Endothelial cell of umbilical vein (primary cell): ENCODE data around the gene THBD. TPM values are rescaled to one million over a fixed set of nuclear protein-coding genes. Genes with fewer than 3 reads are reported as not detected.

ENCODE experiments used
- BruUV-seq: library from RNA; stranded (reverse); fragments of 400-500 nt; replicated peaks from 2 replicates; lab custom pipeline; 2021; lab: Mats Ljungman, UMichigan
- CTCF ChIA-PET: fragments of 300-600, 350-600 bp; sonication (Branson Sonifier 250); formaldehyde crosslinking; loops from one replicate; lab custom pipeline; 2021; ENCODE audit warnings: antibody characterized with exemption, inconsistent platforms; lab: Charles Lee
- POLR2A ChIA-PET: fragments of 300-600, 350-600 bp; sonication (Branson Sonifier 250); formaldehyde crosslinking; loops from one replicate; lab custom pipeline; 2021; ENCODE audit warnings: antibody characterized with exemption, inconsistent platforms; lab: Charles Lee
- DNase-seq: peaks from one replicate; pipeline ENCODE4 v3.0.0-alpha.2; 2011; ENCODE audit warnings: low read depth, low spot score
- FAIRE-seq: peaks from 2 replicates; lab custom pipeline; 2011; peaks lifted over from hg19 to GRCh38; lab: Jason Lieb, UNC
- H2AFZ ChIP-seq: 2 replicates; pipeline ENCODE4 v1.6.0; 2012; ENCODE audit warnings: low read depth, low read length, control low read depth, inconsistent platforms
- H3K27ac ChIP-seq: 2 replicates; pipeline ENCODE4 v1.5.1; 2011; ENCODE audit warnings: low read depth, mild to moderate bottlenecking, control low read depth, low read length, moderate library complexity; ENCODE audit not compliant: insufficient read depth
- H3K27me3 ChIP-seq, 2 experiments: 2 replicates each; pipeline versions ENCODE4 v1.6.0 to v1.6.1; 2011; ENCODE audit warnings: low read length in 2 of 2, mixed read lengths in 1 of 2; ENCODE audit not compliant: control insufficient read depth in 2 of 2, insufficient read depth in 2 of 2
- H3K36me3 ChIP-seq, 2 experiments: 2 replicates in 1 of 2; 3 replicates in 1 of 2; pipeline ENCODE4 v1.5.1; 2011; ENCODE audit warnings: low read length in 2 of 2, mild to moderate bottlenecking in 1 of 2, moderate library complexity in 1 of 2; ENCODE audit not compliant: control insufficient read depth in 2 of 2, insufficient read depth in 2 of 2; ENCODE audit errors: extremely low read depth in 1 of 2
- H3K4me1 ChIP-seq: 3 replicates; pipeline ENCODE4 v1.5.1; 2011; ENCODE audit warnings: mild to moderate bottlenecking, low read length; ENCODE audit not compliant: control insufficient read depth, insufficient read depth; ENCODE audit errors: extremely low read depth
- H3K4me2 ChIP-seq: 2 replicates; pipeline ENCODE4 v1.6.1; 2011; ENCODE audit warnings: low read length, control low read depth, mixed read lengths; ENCODE audit not compliant: insufficient read depth
- H3K4me3 ChIP-seq, 3 experiments: fragments of 200-600 bp in 1 of 3; sonication (generic), shearing (Covaris generic) in 1 of 3; replicated peaks in 1 of 3; 2 replicates each; pipeline ENCODE4 v1.5.1; 2011 to 2016; ENCODE audit warnings: control low read depth in 3 of 3, low read length in 3 of 3, mild to moderate bottlenecking in 2 of 3, inconsistent platforms in 1 of 3, low read depth in 1 of 3, moderate library complexity in 1 of 3; ENCODE audit not compliant: insufficient read depth in 1 of 3
- H3K79me2 ChIP-seq: 2 replicates; pipeline ENCODE4 v1.6.0; 2012; ENCODE audit warnings: low read length, inconsistent platforms; ENCODE audit not compliant: control insufficient read depth, insufficient read depth
- H3K9ac ChIP-seq: replicated peaks from 2 replicates; pipeline ENCODE3; 2011; ENCODE audit warnings: low read length, control low read depth; ENCODE audit not compliant: insufficient read depth; ENCODE audit errors: extremely low read depth
- H3K9me1 ChIP-seq: replicated peaks from 3 replicates; pipeline ENCODE4 v1.6.0; 2011; ENCODE audit warnings: mild to moderate bottlenecking, low read length; ENCODE audit not compliant: control insufficient read depth, insufficient read depth; ENCODE audit errors: extremely low read depth
- H3K9me3 ChIP-seq: replicated peaks from 2 replicates; pipeline ENCODE4 v1.5.1; 2012; ENCODE audit warnings: low read length, inconsistent platforms; ENCODE audit not compliant: control insufficient read depth, insufficient read depth
- H4K20me1 ChIP-seq: replicated peaks from 2 replicates; pipeline ENCODE3; 2011; ENCODE audit warnings: mild to moderate bottlenecking, low read length; ENCODE audit not compliant: control insufficient read depth, insufficient read depth; ENCODE audit errors: extremely low read depth
- EZH2 ChIP-seq: IDR thresholded peaks from 2 replicates; pipeline ENCODE4 v1.6.1; 2012; ENCODE audit warnings: borderline replicate concordance, low read depth, mild to moderate bottlenecking, moderate library complexity, low read length, inconsistent platforms; ENCODE audit not compliant: severe bottlenecking
- FOS ChIP-seq: IDR thresholded peaks from 2 replicates; pipeline ENCODE4 v1.6.1; 2011; ENCODE audit warnings: mild to moderate bottlenecking, low read length, moderate library complexity, borderline replicate concordance; ENCODE audit not compliant: insufficient read depth
- GATA2 ChIP-seq: IDR thresholded peaks from 2 replicates; pipeline ENCODE4 v1.7.0; 2011; ENCODE audit warnings: low read depth, mild to moderate bottlenecking, moderate library complexity, mixed read lengths, low read length; ENCODE audit not compliant: insufficient read length, insufficient read depth
- JUN ChIP-seq: IDR thresholded peaks from 2 replicates; pipeline ENCODE4 v1.6.1; 2011; ENCODE audit warnings: borderline replicate concordance, low read depth; ENCODE audit not compliant: insufficient read length, insufficient read depth
- MYC ChIP-seq: IDR thresholded peaks from one replicate; pipeline ENCODE4 v1.6.1; 2011; ENCODE audit warnings: mild to moderate bottlenecking, low read depth, low read length
- POLR2A ChIP-seq: IDR thresholded peaks from 2 replicates; pipeline ENCODE4 v1.6.1; 2012; ENCODE audit warnings: low read depth, mild to moderate bottlenecking, control low read depth, low read length
- POLR2AphosphoS5 ChIP-seq: IDR thresholded peaks from 2 replicates; pipeline ENCODE4 v1.6.1; 2012; ENCODE audit warnings: low read depth, mild to moderate bottlenecking, control low read depth, low read length, moderate library complexity; ENCODE audit not compliant: insufficient read depth
- dilution Hi-C: fragments of 300-500 bp; cut with MboI; formaldehyde crosslinking; loops from one replicate; pipeline ENCODE4 v1.15.0; 2019; ENCODE audit warnings: low sequenced_read_pairs; ENCODE audit not compliant: extremely low pct_ligation_motif_present
- intact Hi-C: fragments of 100-400 bp; cut with micrococcal nuclease; formaldehyde crosslinking; loops from one replicate; pipeline ENCODE4 v1.10.0; 2022
- polyA plus RNA-seq, 4 experiments: library from polyadenylated mRNA; depleted of rRNA in 3 of 4; stranded (reverse) in 3 of 4; unstranded in 1 of 4; fragments of >200 nt; gene quantifications; 2 replicates each; pipeline versions ENCODE4 v1.2.1 to v1.2.3, GENCODE V29; 2011 to 2012; ENCODE audit warnings: missing spikeins in 1 of 4
- total RNA-seq: library from RNA; stranded (reverse); gene quantifications from 2 replicates; pipeline ENCODE4 v1.2.3, GENCODE V29; 2021
- TF ChIP-seq, protein P1 (sequence below): IDR thresholded peaks from 2 replicates; pipeline ENCODE4 v1.6.1; 2011; ENCODE audit not compliant: insufficient read depth, insufficient read length
- TF ChIP-seq, protein P2 (sequence below), 2 donors: IDR thresholded peaks; 1 replicate in 1 of 2; 2 replicates in 1 of 2; pipeline ENCODE4 v1.5.1; 2011; ENCODE audit warnings: low read length in 2 of 2, mild to moderate bottlenecking in 2 of 2, moderate library complexity in 2 of 2, control low read depth in 1 of 2, inconsistent platforms in 1 of 2, low read depth in 1 of 2; ENCODE audit not compliant: insufficient read depth in 1 of 2; ENCODE audit errors: extremely low read depth in 1 of 2

The THBD gene
- total and polyA plus RNA-seq, 2 donors (not counting 3 experiments of a cell fraction or from before 2014, with no cell fraction given): 17.1 to 28.0 TPM

DNA sequence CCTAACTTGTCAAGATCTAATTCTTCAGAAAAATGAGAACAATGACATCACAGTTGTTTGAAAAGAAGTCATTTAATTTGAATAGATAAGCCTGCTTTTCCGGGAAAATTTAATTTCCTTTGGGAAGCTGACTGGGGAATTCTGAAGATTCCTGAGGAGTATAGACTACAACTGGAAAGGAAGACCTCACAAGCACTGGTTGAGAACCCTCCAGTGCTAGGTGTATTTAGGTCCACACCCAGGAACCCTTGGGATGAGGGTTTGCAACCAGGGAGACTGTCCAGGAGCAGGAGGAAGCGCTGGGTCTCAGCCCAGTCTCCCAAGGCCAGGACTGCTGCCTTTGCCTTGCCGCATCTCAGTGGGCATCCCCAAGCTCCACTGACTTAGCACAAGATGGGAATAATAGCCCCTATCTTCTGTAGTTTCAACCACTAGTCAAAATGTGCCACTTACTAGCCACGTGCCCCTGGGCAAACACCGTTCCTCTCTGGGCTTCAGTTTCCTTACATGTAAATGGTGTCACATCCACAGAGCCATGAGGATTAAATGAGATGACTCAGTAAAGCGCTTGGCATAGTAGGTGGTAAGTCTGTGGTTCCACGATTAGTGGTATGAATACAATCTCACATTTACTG is 43.5 kb upstream of the THBD start:
- ChIA-PET POLR2A (interaction anchor here (1.0 to 1.1 kb wide), 2 partner anchors 10 to 13 kb away, joined by 4 read pairs; no protein-coding TSS in a partner anchor), CTCF (interaction anchor here (0.9 to 1.6 kb wide), 10 partner anchors 7 to 166 kb away, joined by 3 to 5 read pairs (median 3); no protein-coding TSS in a partner anchor)
- no peaks in the 10 kb centered on the region for H3K9me1 ChIP-seq
- no peaks in the 10 kb centered on the region for H3K9me3 ChIP-seq
- H3K4me1 ChIP-seq: peaks cover 41% of the 10 kb centered on the region
- intact Hi-C loops (loop anchor here (1.0 kb wide), 1 partner anchor 10 kb away; no protein-coding TSS in a partner anchor), dilution Hi-C loops (no loop called here)
- BruUV-seq: no TSS peak
- H3K27me3 ChIP-seq: no peaks in the 10 kb centered on the region
- DNase-seq (no peak), FAIRE-seq (no peak)
- no peak for TF ChIP-seq MYC
- no peak for TF ChIP-seq FOS
- no peak for TF ChIP-seq JUN
- TF ChIP-seq, protein P1, sequence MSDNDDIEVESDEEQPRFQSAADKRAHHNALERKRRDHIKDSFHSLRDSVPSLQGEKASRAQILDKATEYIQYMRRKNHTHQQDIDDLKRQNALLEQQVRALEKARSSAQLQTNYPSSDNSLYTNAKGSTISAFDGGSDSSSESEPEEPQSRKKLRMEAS: no peak
- TF ChIP-seq POLR2A: no peak
- TF ChIP-seq, protein P2, sequence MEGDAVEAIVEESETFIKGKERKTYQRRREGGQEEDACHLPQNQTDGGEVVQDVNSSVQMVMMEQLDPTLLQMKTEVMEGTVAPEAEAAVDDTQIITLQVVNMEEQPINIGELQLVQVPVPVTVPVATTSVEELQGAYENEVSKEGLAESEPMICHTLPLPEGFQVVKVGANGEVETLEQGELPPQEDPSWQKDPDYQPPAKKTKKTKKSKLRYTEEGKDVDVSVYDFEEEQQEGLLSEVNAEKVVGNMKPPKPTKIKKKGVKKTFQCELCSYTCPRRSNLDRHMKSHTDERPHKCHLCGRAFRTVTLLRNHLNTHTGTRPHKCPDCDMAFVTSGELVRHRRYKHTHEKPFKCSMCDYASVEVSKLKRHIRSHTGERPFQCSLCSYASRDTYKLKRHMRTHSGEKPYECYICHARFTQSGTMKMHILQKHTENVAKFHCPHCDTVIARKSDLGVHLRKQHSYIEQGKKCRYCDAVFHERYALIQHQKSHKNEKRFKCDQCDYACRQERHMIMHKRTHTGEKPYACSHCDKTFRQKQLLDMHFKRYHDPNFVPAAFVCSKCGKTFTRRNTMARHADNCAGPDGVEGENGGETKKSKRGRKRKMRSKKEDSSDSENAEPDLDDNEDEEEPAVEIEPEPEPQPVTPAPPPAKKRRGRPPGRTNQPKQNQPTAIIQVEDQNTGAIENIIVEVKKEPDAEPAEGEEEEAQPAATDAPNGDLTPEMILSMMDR (IDR thresholded peaks at IDR 0.05; ENCODE audit: extremely low read depth in 1 of 2, insufficient read depth in 1 of 2, low read depth in 1 of 2, low read length in 2 of 2): no peak
- TF ChIP-seq GATA2: no peak
- TF ChIP-seq POLR2AphosphoS5: no peak
- TF ChIP-seq EZH2: no peak
- H3K79me2 ChIP-seq: no peaks in the 10 kb centered on the region
- H3K4me2 ChIP-seq: no peak overlapping the region
- no peak overlapping the region for H3K4me3 ChIP-seq
- no peaks in the 10 kb centered on the region for H3K36me3 ChIP-seq
- peak overlapping the region; percentile 14 for H3K27ac ChIP-seq
- H4K20me1 ChIP-seq: no peaks in the 10 kb centered on the region
- no peak overlapping the region for H2AFZ ChIP-seq
- no peak overlapping the region for H3K9ac ChIP-seq
